ENCODE data around the gene PLXNA4. TPM values are rescaled to one million over a fixed set of nuclear protein-coding genes. Genes with fewer than 3 reads are reported as not detected.

The PLXNA4 gene
- total RNA-seq, 1 experiment from 2014 or later: 1.0 TPM

- ChIA-PET POLR2A (ENCODE audit: unreplicated experiment) (no interaction called here), CTCF (no interaction called here)
- H3K4me1 ChIP-seq (replicated peaks; ENCODE audit: insufficient read depth): no peaks in the 10 kb centered on the region
- H3K27me3 ChIP-seq (ENCODE audit: insufficient read depth, low read depth): no peaks in the 10 kb centered on the region
- DNase-seq: no peak
- intact Hi-C loops (cut with micrococcal nuclease; ENCODE audit: unreplicated experiment): no loop called here
- H2AFZ ChIP-seq: no peak overlapping the region
- H3K4me3 ChIP-seq: no peak overlapping the region
- BruUV-seq (replicated peaks): no TSS peak
- no peaks in the 10 kb centered on the region for H3K9me3 ChIP-seq (ENCODE audit: insufficient read depth, low read depth)
- H3K27ac ChIP-seq: no peak overlapping the region
- H3K4me2 ChIP-seq: no peak overlapping the region
- no peaks in the 10 kb centered on the region for H3K36me3 ChIP-seq (ENCODE audit: low read depth)
- H3K9me2 ChIP-seq (ENCODE audit: insufficient read depth): no peaks in the 10 kb centered on the region
- no peaks in the 10 kb centered on the region for H3K79me2 ChIP-seq (ENCODE audit: low read depth)
- no peaks in the 10 kb centered on the region for H3F3A ChIP-seq (ENCODE audit: insufficient read depth, low read depth)
- no peaks in the 10 kb centered on the region for H4K20me1 ChIP-seq (ENCODE audit: insufficient read depth)
- TF ChIP-seq CTCF (conservative IDR thresholded peaks at IDR 0.05): no peak
- TF ChIP-seq EZH2 (IDR thresholded peaks at IDR 0.05; ENCODE audit: low read depth): no peak
These were observed 477.9 kb downstream of the PLXNA4 start for GRCh38 chr7:132098327-132098726.

GRCh38 chr7:132097550-132098134 is 478.6 kb downstream of the PLXNA4 start:
- peaks cover 2% of the 10 kb centered on the region; the same call in 1 of the 2 replicates for H3K4me1 ChIP-seq (replicated peaks; ENCODE audit: insufficient read depth)
- ChIA-PET POLR2A (ENCODE audit: unreplicated experiment) (no interaction called here), CTCF (no interaction called here)
- no peak overlapping the region for H3K4me3 ChIP-seq
- H2AFZ ChIP-seq: no peak overlapping the region
- H4K20me1 ChIP-seq (ENCODE audit: insufficient read depth): no peaks in the 10 kb centered on the region
- H3K27ac ChIP-seq: no peak overlapping the region
- no peak for TF ChIP-seq CTCF (conservative IDR thresholded peaks at IDR 0.05)
- TF ChIP-seq EZH2 (IDR thresholded peaks at IDR 0.05; ENCODE audit: low read depth): no peak
- no peaks in the 10 kb centered on the region for H3K9me3 ChIP-seq (ENCODE audit: insufficient read depth, low read depth)
- H3K4me2 ChIP-seq: no peak overlapping the region
- DNase-seq: no peak
- no peaks in the 10 kb centered on the region for H3F3A ChIP-seq (ENCODE audit: insufficient read depth, low read depth)
- H3K79me2 ChIP-seq (ENCODE audit: low read depth): no peaks in the 10 kb centered on the region
- no peaks in the 10 kb centered on the region for H3K27me3 ChIP-seq (ENCODE audit: insufficient read depth, low read depth)
- no TSS peak for BruUV-seq (replicated peaks)
- no peaks in the 10 kb centered on the region for H3K9me2 ChIP-seq (ENCODE audit: insufficient read depth)
- H3K36me3 ChIP-seq (ENCODE audit: low read depth): no peaks in the 10 kb centered on the region
- intact Hi-C loops (cut with micrococcal nuclease; ENCODE audit: unreplicated experiment): no loop called here

- Histone ChIP-seq H3K9me3 (ENCODE audit: insufficient read depth, low read depth) (peaks cover 5% of the 10 kb centered on the region; the same call in 1 of the 2 replicates), H3K4me2 (no peak overlapping the region), H3K36me3 (ENCODE audit: low read depth) (no peaks in the 10 kb centered on the region), H3K27me3 (ENCODE audit: insufficient read depth, low read depth) (no peaks in the 10 kb centered on the region), H3K27ac (no peak overlapping the region), H2AFZ (no peak overlapping the region), H3K4me3 (no peak overlapping the region), H4K20me1 (ENCODE audit: insufficient read depth) (no peaks in the 10 kb centered on the region), H3K9me2 (ENCODE audit: insufficient read depth) (no peaks in the 10 kb centered on the region), H3K79me2 (ENCODE audit: low read depth) (no peaks in the 10 kb centered on the region), H3K4me1 (replicated peaks; ENCODE audit: insufficient read depth) (peaks cover 12% of the 10 kb centered on the region; the same call in 1 of the 2 replicates), H3F3A (ENCODE audit: insufficient read depth, low read depth) (no peaks in the 10 kb centered on the region)
- no TSS peak for BruUV-seq (replicated peaks)
- ChIA-PET CTCF (interaction anchor here (0.6 kb wide), 1 partner anchor 44 kb away, joined by 3 read pairs; no protein-coding TSS in a partner anchor), POLR2A (ENCODE audit: unreplicated experiment) (no interaction called here)
- TF ChIP-seq EZH2 (IDR thresholded peaks at IDR 0.05; ENCODE audit: low read depth): no peak
- no peak for TF ChIP-seq CTCF (conservative IDR thresholded peaks at IDR 0.05)
- intact Hi-C loops (cut with micrococcal nuclease; ENCODE audit: unreplicated experiment): no loop called here
- DNase-seq: no peak
These were observed 481.0 kb downstream of the PLXNA4 start for GRCh38 chr7:132095111-132095765.

Measured in PC-9 (cell line).